DOHH2 (cell line): ENCODE measurements around the gene GLB1L.

Experiments
- CTCF ChIP-seq: fragments of 200-600 bp; sonication (generic); IDR thresholded peaks from one replicate; pipeline ENCODE4 v1.5.1; 2014; ENCODE audit warnings: antibody characterized with exemption, mild to moderate bottlenecking, low read depth, low read length; ENCODE audit not compliant: poor library complexity, severe bottlenecking
- EZH2phosphoT487 ChIP-seq: fragments of 200-600 bp; sonication (generic); IDR thresholded peaks from 2 replicates; pipeline ENCODE4 v1.6.1; 2017; ENCODE audit warnings: borderline replicate concordance, mild to moderate bottlenecking, antibody characterized with exemption, low read length, moderate library complexity, mixed read lengths

- TF ChIP-seq CTCF, result no peak
- no peak for TF ChIP-seq EZH2phosphoT487
Measured at GRCh38 chr2:219205981-219206327, 39.3 kb downstream of the GLB1L start.
